H1 (cell line): Measurements from ENCODE around the gene AIF1. TPM values are rescaled to one million over a fixed set of nuclear protein-coding genes. Genes with fewer than 3 reads are reported as not detected.

Source experiments
- CTCF ChIA-PET: fragments of 300-600 bp; sonication (Branson Sonifier 250); formaldehyde crosslinking; loops from one replicate; lab custom pipeline; 2021; ENCODE audit not compliant: partially characterized antibody; lab: Charles Lee
- POLR2A ChIA-PET: fragments of 300-600 bp; sonication (Branson Sonifier 250); formaldehyde crosslinking; loops from one replicate; lab custom pipeline; 2021; ENCODE audit warnings: inconsistent platforms; ENCODE audit not compliant: partially characterized antibody; lab: Charles Lee
- DNase-seq, 2 experiments: peaks; one replicate each; pipeline versions ENCODE4 v3.0.0 to v3.0.0-alpha.2; 2010 to 2022; ENCODE audit warnings: low spot score in 2 of 2, low read depth in 1 of 2, mixed read lengths in 1 of 2
- FAIRE-seq: peaks from 2 replicates; lab custom pipeline; 2011; peaks lifted over from hg19 to GRCh38; lab: Jason Lieb, UNC
- H2AFZ ChIP-seq: 2 replicates; pipeline ENCODE4 v1.8.1; 2012; ENCODE audit warnings: low read length, inconsistent platforms
- H2AK5ac ChIP-seq: 2 replicates; pipeline ENCODE4 v1.6.1; 2013; ENCODE audit warnings: low read depth, low read length
- H2BK120ac ChIP-seq: replicated peaks from 2 replicates; pipeline ENCODE3; 2013; ENCODE audit warnings: low read depth, low read length, inconsistent platforms
- H2BK12ac ChIP-seq: 2 replicates; pipeline ENCODE4 v1.6.1; 2013; ENCODE audit warnings: low read depth, low read length
- H2BK15ac ChIP-seq: 2 replicates; pipeline ENCODE4 v1.6.1; 2013; ENCODE audit warnings: low read length
- H2BK20ac ChIP-seq: 2 replicates; pipeline ENCODE4 v1.6.1; 2013; ENCODE audit warnings: low read length
- H2BK5ac ChIP-seq: 2 replicates; pipeline ENCODE4 v1.6.1; 2013; ENCODE audit warnings: low read depth, low read length
- H3K14ac ChIP-seq: 2 replicates; pipeline ENCODE4 v1.6.1; 2013; ENCODE audit warnings: inconsistent platforms; ENCODE audit not compliant: insufficient read length
- H3K18ac ChIP-seq: 2 replicates; pipeline ENCODE4 v1.6.1; 2013; ENCODE audit warnings: low read length; ENCODE audit errors: extremely low read depth
- H3K23ac ChIP-seq: 2 replicates; pipeline ENCODE4 v1.6.1; 2013; ENCODE audit warnings: inconsistent platforms; ENCODE audit not compliant: insufficient read length
- H3K23me2 ChIP-seq: 2 replicates; pipeline ENCODE4 v1.6.1; 2013; ENCODE audit warnings: low read depth, low read length
- H3K27ac ChIP-seq: 2 replicates; pipeline ENCODE4 v1.6.1; 2011; ENCODE audit warnings: low read depth, low read length, inconsistent platforms
- H3K27me3 ChIP-seq, 4 experiments: replicated peaks in 1 of 4; 1 replicate in 1 of 4; 2 replicates in 3 of 4; pipeline versions ENCODE4 v1.6.1 to v1.8.1; 2011 to 2013; ENCODE audit warnings: low read length in 3 of 4, mild to moderate bottlenecking in 3 of 4, inconsistent platforms in 2 of 4, mixed read lengths in 2 of 4, moderate library complexity in 1 of 4; ENCODE audit not compliant: control insufficient read depth in 3 of 4, insufficient read depth in 3 of 4; ENCODE audit errors: extremely low read depth in 1 of 4
- H3K36me3 ChIP-seq, 4 experiments: 2 replicates each; pipeline versions ENCODE4 v1.6.1 to v1.8.1; 2011 to 2013; ENCODE audit warnings: mild to moderate bottlenecking in 4 of 4, low read length in 3 of 4, moderate library complexity in 2 of 4, control low read depth in 1 of 4, inconsistent platforms in 1 of 4; ENCODE audit not compliant: insufficient read depth in 4 of 4, control insufficient read depth in 2 of 4
- H3K4ac ChIP-seq: replicated peaks from 2 replicates; pipeline ENCODE3; 2013; ENCODE audit warnings: low read length, low read depth, mixed read lengths, inconsistent platforms; ENCODE audit not compliant: insufficient read length
- H3K4me1 ChIP-seq, 4 experiments: replicated peaks in 1 of 4; 1 replicate in 1 of 4; 2 replicates in 3 of 4; pipeline versions ENCODE4 v1.6.1 to v1.8.1; 2011 to 2013; ENCODE audit warnings: low read length in 3 of 4, inconsistent platforms in 2 of 4, mixed read lengths in 1 of 4; ENCODE audit not compliant: insufficient read depth in 4 of 4, control insufficient read depth in 3 of 4
- H3K4me2 ChIP-seq, 2 experiments: 2 replicates each; pipeline versions ENCODE4 v1.6.1 to v1.8.1; 2011 to 2013; ENCODE audit warnings: low read depth in 2 of 2, low read length in 2 of 2, control low read depth in 1 of 2, inconsistent platforms in 1 of 2, mild to moderate bottlenecking in 1 of 2; ENCODE audit not compliant: insufficient read depth in 1 of 2
- H3K4me3 ChIP-seq, 4 experiments: fragments of 200-600, 300-600 bp in 1 of 4; sonication (generic), shearing (Covaris generic), sonication (Bioruptor Twin) in 1 of 4; 2 replicates each; pipeline versions ENCODE4 v1.5.1 to v1.8.1; 2011 to 2016; ENCODE audit warnings: low read length in 4 of 4, low read depth in 3 of 4, control low read depth in 2 of 4, inconsistent platforms in 2 of 4, mild to moderate bottlenecking in 2 of 4, mixed read lengths in 1 of 4, moderate library complexity in 1 of 4; ENCODE audit not compliant: insufficient read depth in 2 of 4; ENCODE audit errors: extremely low read depth in 1 of 4
- H3K56ac ChIP-seq: replicated peaks from 2 replicates; pipeline ENCODE3; 2013; ENCODE audit warnings: low read depth, mild to moderate bottlenecking, mixed read lengths, low read length, inconsistent platforms; ENCODE audit not compliant: insufficient read length
- H3K79me1 ChIP-seq: 2 replicates; pipeline ENCODE4 v1.6.1; 2013; ENCODE audit warnings: low read depth, low read length, control low read depth
- H3K79me2 ChIP-seq, 2 experiments: 2 replicates each; pipeline versions ENCODE4 v1.6.1 to v1.8.1; 2012 to 2013; ENCODE audit warnings: low read length in 2 of 2, mild to moderate bottlenecking in 2 of 2, inconsistent platforms in 1 of 2; ENCODE audit not compliant: insufficient read depth in 2 of 2, control insufficient read depth in 1 of 2
- H3K9ac ChIP-seq, 4 experiments: replicated peaks in 1 of 4; 1 replicate in 1 of 4; 2 replicates in 3 of 4; pipeline versions ENCODE4 v1.6.1 to v1.8.1; 2011 to 2013; ENCODE audit warnings: low read depth in 3 of 4, low read length in 3 of 4, control low read depth in 2 of 4, mild to moderate bottlenecking in 2 of 4, moderate library complexity in 2 of 4, inconsistent platforms in 1 of 4; ENCODE audit errors: extremely low read depth in 1 of 4
- H3K9me3 ChIP-seq, 2 experiments: 2 replicates each; pipeline versions ENCODE4 v1.6.1 to v1.8.1; 2012 to 2013; ENCODE audit warnings: mild to moderate bottlenecking in 2 of 2, moderate library complexity in 2 of 2, control low read depth in 1 of 2, inconsistent platforms in 1 of 2, low read depth in 1 of 2, low read length in 1 of 2, mixed read lengths in 1 of 2; ENCODE audit not compliant: insufficient read depth in 2 of 2
- H4K20me1 ChIP-seq, 2 experiments: replicated peaks in 1 of 2; 2 replicates each; pipeline versions ENCODE3 to v1.8.1; 2011 to 2013; ENCODE audit warnings: inconsistent platforms in 2 of 2, low read length in 2 of 2, mild to moderate bottlenecking in 1 of 2; ENCODE audit not compliant: insufficient read depth in 2 of 2, control insufficient read depth in 1 of 2
- H4K5ac ChIP-seq: 2 replicates; pipeline ENCODE4 v1.6.1; 2013; ENCODE audit warnings: low read length, low read depth, mixed read lengths, inconsistent platforms; ENCODE audit not compliant: insufficient read length
- H4K8ac ChIP-seq: 2 replicates; pipeline ENCODE4 v1.8.0; 2013; ENCODE audit warnings: mild to moderate bottlenecking, moderate library complexity, low read length, inconsistent platforms; ENCODE audit not compliant: insufficient read depth; ENCODE audit errors: extremely low read depth
- H4K91ac ChIP-seq: replicated peaks from 2 replicates; pipeline ENCODE3; 2013; ENCODE audit warnings: low read length, mixed read lengths, inconsistent platforms; ENCODE audit not compliant: insufficient read length
- CTBP2 ChIP-seq: IDR thresholded peaks from 2 replicates; pipeline ENCODE4 v1.7.0; 2011; ENCODE audit warnings: borderline replicate concordance, mild to moderate bottlenecking, moderate library complexity, mixed read lengths, low read length; ENCODE audit not compliant: insufficient read depth, insufficient read length
- WGBS, 2 experiments: shearing (Covaris generic) in 1 of 2; methylation state at CpG; one replicate each; pipeline versions ENCODE4 v1.1.6 to v1.1.7; 2013 to 2015; ENCODE audit warnings: low lambda C conversion rate in 2 of 2, mixed read lengths in 2 of 2, inconsistent platforms in 1 of 2, low coverage in 1 of 2, missing lambda C conversion rate in 1 of 2; ENCODE audit not compliant: insufficient replicate concordance in 2 of 2, insufficient coverage in 1 of 2, insufficient read length in 1 of 2; ENCODE audit errors: extremely low coverage in 1 of 2, missing lambda C conversion rate in 1 of 2; 5-methylcytosine and 5-hydroxymethylcytosine counted together
- polyA plus RNA-seq, 7 experiments: library from polyadenylated mRNA; depleted of rRNA in 3 of 7; stranded (reverse) in 5 of 7; unstranded in 2 of 7; fragments of >200 nt in 5 of 7; fragments of 200-250 nt in 2 of 7; gene quantifications; 1 replicate in 5 of 7; 2 replicates in 1 of 7; 4 replicates in 1 of 7; pipeline versions ENCODE4 v1.2.1 to v1.2.3, GENCODE V29; 2011 to 2013; ENCODE audit warnings: missing spikeins in 2 of 7, mixed read lengths in 2 of 7
- total RNA-seq: library from RNA; stranded (reverse); fragmentation: NEBNext Ultra II Directional; extraction: Animal tissue kit (Norgen Biotek cat#: 25700); gene quantifications from 2 replicates; pipeline ENCODE4 v1.2.1, GENCODE V29; 2021

The AIF1 gene
- total and polyA plus RNA-seq, 2 of the 8 experiments (the other 6 are each of a cell fraction or from before 2014, with no cell fraction given): 6.3 to 9.8 TPM

GRCh38 chr6:31640612-31641011 lies 25.6 kb downstream of the AIF1 start:
- Histone ChIP-seq H3K23ac (no peak overlapping the region), H4K8ac (no peak overlapping the region), H3K36me3 (peaks cover 56 to 93% (median 77%) of the 10 kb centered on the region in 4 experiments), H3K79me1 (no peaks in the 10 kb centered on the region; the same call in none of the 2 replicates), H3K4me1 (no peaks in the 10 kb centered on the region), H3K9ac (no peak overlapping the region), H3K18ac (no peak overlapping the region), H2BK20ac (no peak overlapping the region), H3K4me3 (no peak overlapping the region), H2BK12ac (no peak overlapping the region), H4K91ac (no peak overlapping the region), H2BK5ac (no peak overlapping the region), H3K4ac (no peak overlapping the region), H2AFZ (no peak overlapping the region), H4K20me1 (peaks cover 7 to 12% of the 10 kb centered on the region in 2 experiments), H3K79me2 (no peaks in the 10 kb centered on the region), H3K4me2 (no peak overlapping the region), H3K14ac (no peak overlapping the region), H3K23me2 (no peaks in the 10 kb centered on the region), H2BK120ac (no peak overlapping the region), H2AK5ac (no peak overlapping the region), H3K27ac (no peak overlapping the region)
- no peak for FAIRE-seq
- 94% methylated on average over 6 of the region's 6 CpGs; no CpG with 5 or more reads in 1 of the 2 experiments for WGBS, 2 experiments
- POLR2A ChIA-PET: interaction anchor here (1.0 to 34.9 kb wide), 10 partner anchors 15 to 165 kb away, joined by 3 to 883 read pairs (median 6); partner anchors contain the start of genes ABHD16A, APOM, BAG6 and C6orf47
- TF ChIP-seq CTBP2: no peak
- TF ChIP-seq, all 59 proteins: peak for 0
- no peaks in the 10 kb centered on the region for H3K9me3 ChIP-seq
- no peaks in the 10 kb centered on the region for H3K27me3 ChIP-seq
- H4K5ac ChIP-seq: no peak overlapping the region
- no peak overlapping the region for H3K56ac ChIP-seq
- H2BK15ac ChIP-seq: no peak overlapping the region
- DNase-seq: no peak
- CTCF ChIA-PET: interaction anchor here (0.8 to 1.3 kb wide), 3 partner anchors 9 to 24 kb away, joined by 3 to 5 read pairs (median 4); partner anchors contain the start of gene GPANK1
